NK-92 (cell line): ENCODE measurements around the gene CCKAR.

ENCODE experiments used
- DNase-seq: peaks from one replicate; lab custom pipeline; 2025; ENCODE audit not compliant: unreplicated experiment; lab: John Stamatoyannopoulos, UW

CCKAR gene

GRCh38 chr4:26491449-26492170 is 1.3 kb upstream of the CCKAR start:
- no peak for DNase-seq

GRCh38 chr4:26490960-26491284 is 638 bp upstream of the CCKAR start:
- DNase-seq, result no peak

GRCh38 chr4:26489101-26489985 is 941 bp downstream of the CCKAR start:
- DNase-seq, result no peak

- DNase-seq, result no peak
These were observed 4.6 kb downstream of the CCKAR start for GRCh38 chr4:26485684-26486083.

- DNase-seq, result no peak
These were observed 5.8 kb downstream of the CCKAR start for GRCh38 chr4:26484516-26484915.

- DNase-seq, result no peak
These were observed 6.2 kb downstream of the CCKAR start for GRCh38 chr4:26484032-26484515.

- no peak for DNase-seq
These were observed 7.5 kb downstream of the CCKAR start for GRCh38 chr4:26482508-26483462.

- DNase-seq, result no peak
These were observed 12.0 kb downstream of the CCKAR start for GRCh38 chr4:26478330-26478729.

GRCh38 chr4:26476545-26476944 is 13.7 kb downstream of the CCKAR start:
- DNase-seq, result no peak

- DNase-seq, result no peak
These were observed 14.6 kb downstream of the CCKAR start for GRCh38 chr4:26475716-26476115.

- no peak for DNase-seq
These were observed 15.7 kb downstream of the CCKAR start for GRCh38 chr4:26474551-26474950.

GRCh38 chr4:26473893-26474292 is 16.4 kb downstream of the CCKAR start:
- DNase-seq, result no peak

GRCh38 chr4:26471890-26472289 is 18.4 kb downstream of the CCKAR start:
- DNase-seq, result no peak

- no peak for DNase-seq
These were observed 21.3 kb downstream of the CCKAR start for GRCh38 chr4:26468977-26469376.

GRCh38 chr4:26468283-26468949 is 21.9 kb downstream of the CCKAR start:
- no peak for DNase-seq

- no peak for DNase-seq
These were observed 22.6 kb downstream of the CCKAR start for GRCh38 chr4:26467724-26468123.

- DNase-seq, result no peak
These were observed 23.6 kb downstream of the CCKAR start for GRCh38 chr4:26466578-26467270.

- no peak for DNase-seq
These were observed 25.7 kb downstream of the CCKAR start for GRCh38 chr4:26464420-26465095.

GRCh38 chr4:26463386-26463785 is 26.9 kb downstream of the CCKAR start:
- no peak for DNase-seq
